ENCODE measurements around the gene PTCSC3. TPM values are rescaled to one million over a fixed set of nuclear protein-coding genes. Genes with fewer than 3 reads are reported as not detected.

Gene PTCSC3
- total and polyA plus RNA-seq, 10 of the 15 experiments (the other 5 are each of a cell fraction or from before 2014, with no cell fraction given), result not detected

DNA sequence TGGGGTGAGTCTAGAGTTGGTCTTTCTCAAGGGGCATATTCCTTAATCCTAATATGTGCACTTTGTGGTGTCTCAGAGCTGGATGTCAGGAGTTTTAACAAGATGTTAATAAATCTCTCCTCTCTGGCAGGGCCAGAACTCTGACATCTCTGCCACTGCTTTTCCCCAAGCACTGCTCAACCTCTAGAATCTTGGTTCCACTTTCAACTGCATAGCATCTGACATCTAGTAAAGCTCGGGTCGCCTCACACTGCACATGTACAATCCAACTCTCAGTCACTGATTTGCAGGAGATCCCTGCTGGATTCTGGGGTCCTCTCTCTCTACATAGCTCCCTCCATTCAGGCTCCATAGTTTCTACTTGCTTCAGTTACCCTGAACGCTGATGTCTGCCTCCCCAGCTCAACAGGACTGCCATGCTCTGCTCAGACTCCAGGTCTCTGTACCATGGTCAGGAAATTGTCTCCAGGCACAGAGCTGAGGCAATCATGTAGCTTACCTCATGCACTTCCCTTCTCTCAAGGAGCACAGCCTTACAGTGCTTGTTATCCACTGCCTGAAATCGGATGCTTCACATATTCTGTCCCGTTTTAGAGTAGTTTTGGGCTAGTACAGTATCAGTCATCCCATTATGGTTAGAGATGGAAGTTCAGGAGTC lies 1.6 kb downstream of the PTCSC3 start:
- ChIA-PET CTCF (no interaction called here), SMC1A (ENCODE audit: uncharacterized antibody, unreplicated experiment) (no interaction called here), RAD21 (ENCODE audit: unreplicated experiment) (no interaction called here), POLR2A (no interaction called here)
- no peak for ATAC-seq
- FAIRE-seq, result no peak
- WGBS (ENCODE audit: insufficient coverage, insufficient replicate concordance, low lambda C conversion rate, missing lambda C conversion rate), result 0% methylated on average over 5 of the region's 5 CpGs
- H3K36me3 ChIP-seq (ENCODE audit: control insufficient read depth in 2 of 2, insufficient read depth in 2 of 2, low read length in 1 of 2), result no peaks in the 10 kb centered on the region
- intact Hi-C loops (cut with micrococcal nuclease; ENCODE audit: unreplicated experiment), result no loop called here
- H3K27me3 ChIP-seq (replicated peaks in 1 of 2; ENCODE audit: control insufficient read depth in 2 of 2, insufficient read depth in 2 of 2, low read length in 1 of 2), result no peaks in the 10 kb centered on the region
- TF ChIP-seq ZNF622 (IDR thresholded peaks at IDR 0.05) (no peak), SKIL (IDR thresholded peaks at IDR 0.05; ENCODE audit: low read depth, poor library complexity, severe bottlenecking) (no peak), RB1 (IDR thresholded peaks at IDR 0.05; ENCODE audit: borderline replicate concordance) (no peak), ETV6 (conservative IDR thresholded peaks at IDR 0.05 in 1 of 2, IDR thresholded peaks at IDR 0.05 in 1 of 2; ENCODE audit: borderline replicate concordance in 1 of 2, low read depth in 1 of 2) (no peak), HCFC1 (IDR thresholded peaks at IDR 0.05; ENCODE audit: low read length) (no peak), RELA (IDR thresholded peaks at IDR 0.05; ENCODE audit: borderline replicate concordance, partially characterized antibody) (no peak), NBN (IDR thresholded peaks at IDR 0.05) (no peak), ATF3 (IDR thresholded peaks at IDR 0.05; ENCODE audit: borderline replicate concordance, extremely low read depth, low read depth, low read length) (no peak), ATF7 (IDR thresholded peaks at IDR 0.05; ENCODE audit: low read depth) (no peak), ZNF592 (IDR thresholded peaks at IDR 0.05) (no peak), CBX5 (IDR thresholded peaks at IDR 0.05; ENCODE audit: low read depth) (no peak), SRF (IDR thresholded peaks at IDR 0.05; ENCODE audit: low read depth in 2 of 2, low read length in 2 of 2) (no peak), KLF5 (IDR thresholded peaks at IDR 0.05; ENCODE audit: partially characterized antibody) (no peak), POU2F2 (IDR thresholded peaks at IDR 0.05; ENCODE audit: borderline replicate concordance, low read depth, low read length) (no peak), NKRF (conservative IDR thresholded peaks at IDR 0.05) (no peak), MEF2B (IDR thresholded peaks at IDR 0.05; ENCODE audit: partially characterized antibody, poor library complexity, severe bottlenecking) (no peak)
- H3K9ac ChIP-seq (ENCODE audit: control insufficient read depth, insufficient read depth, low read length), result no peak overlapping the region
- no peak overlapping the region for H3K4me2 ChIP-seq (ENCODE audit: control insufficient read depth, insufficient read depth)
- in situ Hi-C loops (cut with MboI), result no loop called here
- no peak overlapping the region for H3K4me3 ChIP-seq
- no peak overlapping the region for H3K27ac ChIP-seq (ENCODE audit: control insufficient read depth, insufficient read depth)
- H3K4me1 ChIP-seq (ENCODE audit: control insufficient read depth, insufficient read depth, low read length), result no peaks in the 10 kb centered on the region
- H3K79me2 ChIP-seq (ENCODE audit: control insufficient read depth, insufficient read depth, low read length), result no peaks in the 10 kb centered on the region
- no peak for DNase-seq (ENCODE audit: low read depth, low spot score)
- no peak overlapping the region for H2AFZ ChIP-seq (ENCODE audit: control insufficient read depth, low read depth, low read length)
- H4K20me1 ChIP-seq (ENCODE audit: control insufficient read depth, insufficient read depth), result no peaks in the 10 kb centered on the region
- BruUV-seq (replicated peaks), result no TSS peak
- no peaks in the 10 kb centered on the region for H3K9me3 ChIP-seq (replicated peaks; ENCODE audit: control insufficient read depth, insufficient read depth, low read length)
